GM12878 (cell line): ENCODE data around the gene BCAS4. TPM values are rescaled to one million over a fixed set of nuclear protein-coding genes. Genes with fewer than 3 reads are reported as not detected.

Source experiments
- ATAC-seq: fragments of 200-7000 bp; cut with Tn5 transposase; 3 replicates; pipeline ENCODE4 v1.9.1; 2020; ENCODE audit warnings: mild to moderate bottlenecking, moderate library complexity
- BruUV-seq: library from RNA; stranded (reverse); fragments of 400-500 nt; replicated peaks from 2 replicates; lab custom pipeline; 2021; lab: Mats Ljungman, UMichigan
- CTCF ChIA-PET: fragments of 300-600 bp; sonication (Branson Sonifier 250); formaldehyde crosslinking; extraction: SDS; loops from one replicate; lab custom pipeline; 2021; ENCODE audit warnings: inconsistent platforms; lab: Yijun Ruan, JAX
- POLR2A ChIA-PET: fragments of 350-600 bp; formaldehyde crosslinking; extraction: SDS; loops from one replicate; lab custom pipeline; 2021; ENCODE audit warnings: inconsistent platforms; lab: Charles Lee
- RAD21 ChIA-PET: fragments of 300-600 bp; sonication (Branson Sonifier 250); formaldehyde crosslinking; loops from one replicate; lab custom pipeline; 2023; ENCODE audit warnings: antibody characterized with exemption; ENCODE audit not compliant: unreplicated experiment; lab: Charles Lee
- SMC1A ChIA-PET: fragments of 300-600 bp; sonication (Branson Sonifier 250); formaldehyde crosslinking; loops from one replicate; lab custom pipeline; 2023; ENCODE audit not compliant: unreplicated experiment, uncharacterized antibody; lab: Charles Lee
- DNase-seq: peaks from one replicate; pipeline ENCODE4 v3.0.0-alpha.2; 2011; ENCODE audit warnings: low read depth, low spot score
- FAIRE-seq: peaks from 3 replicates; lab custom pipeline; 2011; peaks lifted over from hg19 to GRCh38; lab: Jason Lieb, UNC
- H2AFZ ChIP-seq: 2 replicates; pipeline ENCODE4 v1.6.0; 2011; ENCODE audit warnings: low read depth, low read length, control low read depth; ENCODE audit not compliant: control insufficient read depth
- H3K27ac ChIP-seq: 2 replicates; pipeline ENCODE4 v1.5.1; 2011; ENCODE audit warnings: control low read depth; ENCODE audit not compliant: control insufficient read depth, insufficient read depth
- H3K27me3 ChIP-seq, 2 experiments: replicated peaks in 1 of 2; 2 replicates each; pipeline versions ENCODE4 v1.6.0 to v1.6.1; 2011; ENCODE audit warnings: low read length in 1 of 2; ENCODE audit not compliant: control insufficient read depth in 2 of 2, insufficient read depth in 2 of 2
- H3K36me3 ChIP-seq, 2 experiments: 2 replicates each; pipeline ENCODE4 v1.5.1; 2011; ENCODE audit warnings: low read length in 1 of 2; ENCODE audit not compliant: control insufficient read depth in 2 of 2, insufficient read depth in 2 of 2
- H3K4me1 ChIP-seq: 2 replicates; pipeline ENCODE4 v1.6.1; 2011; ENCODE audit warnings: mild to moderate bottlenecking, low read length, moderate library complexity, mixed read lengths; ENCODE audit not compliant: control insufficient read depth, insufficient read depth
- H3K4me2 ChIP-seq: 2 replicates; pipeline ENCODE4 v1.6.0; 2011; ENCODE audit warnings: control low read depth; ENCODE audit not compliant: control insufficient read depth, insufficient read depth
- H3K4me3 ChIP-seq: fragments of 200-600 bp; sonication (generic); 2 replicates; pipeline ENCODE4 v1.5.1; 2016
- H3K79me2 ChIP-seq: 2 replicates; pipeline ENCODE4 v1.6.0; 2011; ENCODE audit warnings: low read length; ENCODE audit not compliant: control insufficient read depth, insufficient read depth
- H3K9ac ChIP-seq: 2 replicates; pipeline ENCODE4 v1.8.0; 2011; ENCODE audit warnings: low read length, control low read depth, mixed read lengths; ENCODE audit not compliant: control insufficient read depth, insufficient read depth
- H3K9me3 ChIP-seq: replicated peaks from 3 replicates; pipeline ENCODE4 v1.5.1; 2011; ENCODE audit warnings: mild to moderate bottlenecking, low read length; ENCODE audit not compliant: control insufficient read depth, insufficient read depth
- H4K20me1 ChIP-seq: 2 replicates; pipeline ENCODE4 v1.6.0; 2011; ENCODE audit not compliant: control insufficient read depth, insufficient read depth
- BRCA1 ChIP-seq: IDR thresholded peaks from 2 replicates; pipeline ENCODE4 v1.6.1; 2011; ENCODE audit warnings: low read depth, low read length, improper control_type of control experiment
- GATAD2B ChIP-seq: fragments of 450-650 bp; conservative IDR thresholded peaks from 2 replicates; pipeline ENCODE4 v1.6.1; 2017; ENCODE audit warnings: low read depth, mild to moderate bottlenecking, moderate library complexity
- IKZF2 ChIP-seq, 2 experiments: fragments of 450-650 bp; IDR thresholded peaks; 2 replicates each; pipeline ENCODE4 v1.6.1; 2017; ENCODE audit warnings: mild to moderate bottlenecking in 2 of 2, moderate library complexity in 2 of 2
- MTA3 ChIP-seq: IDR thresholded peaks from 2 replicates; pipeline ENCODE4 v1.6.1; 2012; ENCODE audit warnings: low read length, inconsistent platforms, borderline replicate concordance
- SMAD1 ChIP-seq: fragments of 450-650 bp; IDR thresholded peaks from 2 replicates; pipeline ENCODE4 v1.6.1; 2018; ENCODE audit warnings: mild to moderate bottlenecking, low read depth; ENCODE audit not compliant: partially characterized antibody
- SP1 ChIP-seq: IDR thresholded peaks from one replicate; pipeline ENCODE4 v1.6.1; 2011; ENCODE audit warnings: low read depth, low read length
- YY1 ChIP-seq: IDR thresholded peaks from 2 replicates; pipeline ENCODE4 v1.6.1; 2011; ENCODE audit warnings: low read depth, mild to moderate bottlenecking, low read length
- ZNF592 ChIP-seq: fragments of 450-650 bp; IDR thresholded peaks from 2 replicates; pipeline ENCODE4 v1.6.1; 2017; ENCODE audit warnings: mild to moderate bottlenecking, moderate library complexity
- WGBS: methylation state at CpG from one replicate; pipeline ENCODE4 v1.1.6; 2016; ENCODE audit warnings: low lambda C conversion rate; ENCODE audit not compliant: insufficient replicate concordance, insufficient coverage; ENCODE audit errors: missing lambda C conversion rate; 5-methylcytosine and 5-hydroxymethylcytosine counted together
- in situ Hi-C: fragments of 300-500 bp; cut with MboI; formaldehyde crosslinking; loops from 9 replicates; pipeline ENCODE4 v1.14.3; 2018; ENCODE audit warnings: mixed read lengths
- intact Hi-C: fragments of 100-400 bp; cut with micrococcal nuclease; formaldehyde crosslinking; loops from one replicate; pipeline ENCODE4 v1.14.2; 2022; ENCODE audit not compliant: unreplicated experiment
- polyA plus RNA-seq, 11 experiments: library from polyadenylated mRNA; depleted of rRNA in 4 of 11; unstranded in 6 of 11; stranded (reverse) in 5 of 11; fragments of >200 nt; fragmentation: Nextera tagmentation in 4 of 11; fragmentation: Illumina TruSeq in 1 of 11; extraction: Ambion mirVana in 4 of 11; extraction: Trizol in 1 of 11; gene quantifications; 1 replicate in 1 of 11; 2 replicates in 10 of 11; pipeline versions ENCODE4 v1.2.1 to v1.2.3, GENCODE V29; 2011 to 2016; ENCODE audit warnings: inconsistent platforms in 2 of 11, missing spikeins in 2 of 11, low read depth in 1 of 11
- total RNA-seq, 4 experiments: library from RNA; depleted of rRNA in 3 of 4; stranded (reverse); fragments of >200 nt in 3 of 4; fragmentation: Illumina TruSeq in 1 of 4; extraction: Trizol in 1 of 4; gene quantifications; 2 replicates each; pipeline versions ENCODE4 v1.2.1 to v1.2.3, GENCODE V29; 2013 to 2021
- TF ChIP-seq, protein P1 (sequence below): IDR thresholded peaks from 2 replicates; pipeline ENCODE4 v1.6.1; 2012; ENCODE audit warnings: improper control_type of control experiment, low read depth, low read length; ENCODE audit not compliant: insufficient replicate concordance
- TF ChIP-seq, protein P2 (sequence below): fragments of 450-650 bp; formaldehyde crosslinking; IDR thresholded peaks from 2 replicates; pipeline ENCODE4 v1.4.0; 2020; ENCODE audit warnings: mild to moderate bottlenecking, moderate library complexity

The BCAS4 gene
- total and polyA plus RNA-seq, 10 of the 15 experiments (the other 5 are each of a cell fraction or from before 2014, with no cell fraction given), result 14.8 to 214 (median 65.3) TPM

DNA sequence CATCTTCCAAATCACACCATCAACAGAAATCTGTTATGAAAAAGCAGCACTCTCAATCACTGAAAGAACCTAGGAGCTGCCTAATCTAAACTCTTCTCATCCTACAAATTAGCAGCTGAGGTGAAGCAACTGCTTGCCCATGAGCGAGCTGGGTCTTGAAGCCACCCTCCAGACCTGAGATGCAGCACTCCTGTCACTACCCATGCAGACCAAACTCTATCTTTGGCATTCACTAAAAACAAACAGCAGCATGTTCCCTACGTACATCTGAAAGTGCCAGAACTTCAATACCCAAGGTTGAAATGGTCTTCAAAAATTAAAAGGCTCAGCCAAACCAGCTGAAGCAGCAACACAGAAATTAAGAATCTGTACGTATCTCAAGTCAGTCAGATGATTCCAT, 122.1 kb downstream of the BCAS4 start:
- ChIA-PET POLR2A (interaction anchor here (0.6 to 4.1 kb wide), 5 partner anchors 8 to 678 kb away, joined by 3 to 26 read pairs (median 4); partner anchors contain the start of gene ADNP), CTCF (interaction anchor here (1.0 to 4.9 kb wide), 6 partner anchors 10 to 123 kb away, joined by 3 to 91 read pairs (median 6); partner anchors contain the start of genes ADNP and BCAS4), SMC1A (interaction anchor here (1.0 to 3.5 kb wide), 6 partner anchors 8 to 123 kb away, joined by 3 to 54 read pairs (median 6); partner anchors contain the start of genes ADNP and BCAS4), RAD21 (interaction anchor here (0.8 to 3.7 kb wide), 6 partner anchors 8 to 122 kb away, joined by 3 to 22 read pairs (median 8); partner anchors contain the start of genes ADNP and BCAS4)
- in situ Hi-C loops, result no loop called here
- peak overlapping the region; percentile 26; the same call in 1 of the 2 replicates for H3K4me2 ChIP-seq
- FAIRE-seq (peak; percentile 31), DNase-seq (no peak), ATAC-seq (no peak)
- H3K36me3 ChIP-seq, result peaks cover 5 to 26% of the 10 kb centered on the region in 2 experiments
- no peak overlapping the region for H2AFZ ChIP-seq
- no peak overlapping the region for H3K9ac ChIP-seq
- H4K20me1 ChIP-seq, result peaks cover 5% of the 10 kb centered on the region
- WGBS, result 77% methylated on average over 3 of the region's 3 CpGs
- peaks cover 57% of the 10 kb centered on the region for H3K4me1 ChIP-seq
- H3K79me2 ChIP-seq, result peaks cover 97% of the 10 kb centered on the region
- intact Hi-C loops, result no loop called here
- no peaks in the 10 kb centered on the region for H3K9me3 ChIP-seq
- no peaks in the 10 kb centered on the region for H3K27me3 ChIP-seq
- H3K27ac ChIP-seq, result peak overlapping the region; percentile 36
- no TSS peak for BruUV-seq
- 0 out of 2 replicates have a peak overlapping the region, but pooled peaks have one; percentile 10 for H3K4me3 ChIP-seq
- TF ChIP-seq, protein P1, sequence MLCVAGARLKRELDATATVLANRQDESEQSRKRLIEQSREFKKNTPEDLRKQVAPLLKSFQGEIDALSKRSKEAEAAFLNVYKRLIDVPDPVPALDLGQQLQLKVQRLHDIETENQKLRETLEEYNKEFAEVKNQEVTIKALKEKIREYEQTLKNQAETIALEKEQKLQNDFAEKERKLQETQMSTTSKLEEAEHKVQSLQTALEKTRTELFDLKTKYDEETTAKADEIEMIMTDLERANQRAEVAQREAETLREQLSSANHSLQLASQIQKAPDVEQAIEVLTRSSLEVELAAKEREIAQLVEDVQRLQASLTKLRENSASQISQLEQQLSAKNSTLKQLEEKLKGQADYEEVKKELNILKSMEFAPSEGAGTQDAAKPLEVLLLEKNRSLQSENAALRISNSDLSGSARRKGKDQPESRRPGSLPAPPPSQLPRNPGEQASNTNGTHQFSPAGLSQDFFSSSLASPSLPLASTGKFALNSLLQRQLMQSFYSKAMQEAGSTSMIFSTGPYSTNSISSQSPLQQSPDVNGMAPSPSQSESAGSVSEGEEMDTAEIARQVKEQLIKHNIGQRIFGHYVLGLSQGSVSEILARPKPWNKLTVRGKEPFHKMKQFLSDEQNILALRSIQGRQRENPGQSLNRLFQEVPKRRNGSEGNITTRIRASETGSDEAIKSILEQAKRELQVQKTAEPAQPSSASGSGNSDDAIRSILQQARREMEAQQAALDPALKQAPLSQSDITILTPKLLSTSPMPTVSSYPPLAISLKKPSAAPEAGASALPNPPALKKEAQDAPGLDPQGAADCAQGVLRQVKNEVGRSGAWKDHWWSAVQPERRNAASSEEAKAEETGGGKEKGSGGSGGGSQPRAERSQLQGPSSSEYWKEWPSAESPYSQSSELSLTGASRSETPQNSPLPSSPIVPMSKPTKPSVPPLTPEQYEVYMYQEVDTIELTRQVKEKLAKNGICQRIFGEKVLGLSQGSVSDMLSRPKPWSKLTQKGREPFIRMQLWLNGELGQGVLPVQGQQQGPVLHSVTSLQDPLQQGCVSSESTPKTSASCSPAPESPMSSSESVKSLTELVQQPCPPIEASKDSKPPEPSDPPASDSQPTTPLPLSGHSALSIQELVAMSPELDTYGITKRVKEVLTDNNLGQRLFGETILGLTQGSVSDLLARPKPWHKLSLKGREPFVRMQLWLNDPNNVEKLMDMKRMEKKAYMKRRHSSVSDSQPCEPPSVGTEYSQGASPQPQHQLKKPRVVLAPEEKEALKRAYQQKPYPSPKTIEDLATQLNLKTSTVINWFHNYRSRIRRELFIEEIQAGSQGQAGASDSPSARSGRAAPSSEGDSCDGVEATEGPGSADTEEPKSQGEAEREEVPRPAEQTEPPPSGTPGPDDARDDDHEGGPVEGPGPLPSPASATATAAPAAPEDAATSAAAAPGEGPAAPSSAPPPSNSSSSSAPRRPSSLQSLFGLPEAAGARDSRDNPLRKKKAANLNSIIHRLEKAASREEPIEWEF, result no peak
- TF ChIP-seq GATAD2B, result no peak
- TF ChIP-seq MTA3, result no peak
- TF ChIP-seq SP1, result no peak
- TF ChIP-seq BRCA1, result no peak
- TF ChIP-seq, protein P2, sequence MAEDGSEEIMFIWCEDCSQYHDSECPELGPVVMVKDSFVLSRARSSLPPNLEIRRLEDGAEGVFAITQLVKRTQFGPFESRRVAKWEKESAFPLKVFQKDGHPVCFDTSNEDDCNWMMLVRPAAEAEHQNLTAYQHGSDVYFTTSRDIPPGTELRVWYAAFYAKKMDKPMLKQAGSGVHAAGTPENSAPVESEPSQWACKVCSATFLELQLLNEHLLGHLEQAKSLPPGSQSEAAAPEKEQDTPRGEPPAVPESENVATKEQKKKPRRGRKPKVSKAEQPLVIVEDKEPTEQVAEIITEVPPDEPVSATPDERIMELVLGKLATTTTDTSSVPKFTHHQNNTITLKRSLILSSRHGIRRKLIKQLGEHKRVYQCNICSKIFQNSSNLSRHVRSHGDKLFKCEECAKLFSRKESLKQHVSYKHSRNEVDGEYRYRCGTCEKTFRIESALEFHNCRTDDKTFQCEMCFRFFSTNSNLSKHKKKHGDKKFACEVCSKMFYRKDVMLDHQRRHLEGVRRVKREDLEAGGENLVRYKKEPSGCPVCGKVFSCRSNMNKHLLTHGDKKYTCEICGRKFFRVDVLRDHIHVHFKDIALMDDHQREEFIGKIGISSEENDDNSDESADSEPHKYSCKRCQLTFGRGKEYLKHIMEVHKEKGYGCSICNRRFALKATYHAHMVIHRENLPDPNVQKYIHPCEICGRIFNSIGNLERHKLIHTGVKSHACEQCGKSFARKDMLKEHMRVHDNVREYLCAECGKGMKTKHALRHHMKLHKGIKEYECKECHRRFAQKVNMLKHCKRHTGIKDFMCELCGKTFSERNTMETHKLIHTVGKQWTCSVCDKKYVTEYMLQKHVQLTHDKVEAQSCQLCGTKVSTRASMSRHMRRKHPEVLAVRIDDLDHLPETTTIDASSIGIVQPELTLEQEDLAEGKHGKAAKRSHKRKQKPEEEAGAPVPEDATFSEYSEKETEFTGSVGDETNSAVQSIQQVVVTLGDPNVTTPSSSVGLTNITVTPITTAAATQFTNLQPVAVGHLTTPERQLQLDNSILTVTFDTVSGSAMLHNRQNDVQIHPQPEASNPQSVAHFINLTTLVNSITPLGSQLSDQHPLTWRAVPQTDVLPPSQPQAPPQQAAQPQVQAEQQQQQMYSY, result no peak
- no peak for TF ChIP-seq YY1
- TF ChIP-seq IKZF2 (IDR thresholded peaks at IDR 0.05), result no peak
- TF ChIP-seq ZNF592, result no peak
- no peak for TF ChIP-seq SMAD1
